NCI-H2227 treated with DMSO at 0.1 percent for 48 hours (cell line): ENCODE data around the gene MALAT1.
"Not testable (repeated sequence)": the region's sequence is repeated elsewhere in the genome, so short reads cannot be mapped to it uniquely, and the experiment has no call there.

Experiments
- DNase-seq: peaks from one replicate; lab custom pipeline; 2025; lab: John Stamatoyannopoulos, UW

The MALAT1 gene

DNA sequence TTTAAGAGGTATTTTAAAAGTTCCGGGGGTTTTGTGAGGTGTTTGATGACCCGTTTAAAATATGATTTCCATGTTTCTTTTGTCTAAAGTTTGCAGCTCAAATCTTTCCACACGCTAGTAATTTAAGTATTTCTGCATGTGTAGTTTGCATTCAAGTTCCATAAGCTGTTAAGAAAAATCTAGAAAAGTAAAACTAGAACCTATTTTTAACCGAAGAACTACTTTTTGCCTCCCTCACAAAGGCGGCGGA lies 193 bp upstream of the MALAT1 start:
- DNase-seq: no peak

DNA sequence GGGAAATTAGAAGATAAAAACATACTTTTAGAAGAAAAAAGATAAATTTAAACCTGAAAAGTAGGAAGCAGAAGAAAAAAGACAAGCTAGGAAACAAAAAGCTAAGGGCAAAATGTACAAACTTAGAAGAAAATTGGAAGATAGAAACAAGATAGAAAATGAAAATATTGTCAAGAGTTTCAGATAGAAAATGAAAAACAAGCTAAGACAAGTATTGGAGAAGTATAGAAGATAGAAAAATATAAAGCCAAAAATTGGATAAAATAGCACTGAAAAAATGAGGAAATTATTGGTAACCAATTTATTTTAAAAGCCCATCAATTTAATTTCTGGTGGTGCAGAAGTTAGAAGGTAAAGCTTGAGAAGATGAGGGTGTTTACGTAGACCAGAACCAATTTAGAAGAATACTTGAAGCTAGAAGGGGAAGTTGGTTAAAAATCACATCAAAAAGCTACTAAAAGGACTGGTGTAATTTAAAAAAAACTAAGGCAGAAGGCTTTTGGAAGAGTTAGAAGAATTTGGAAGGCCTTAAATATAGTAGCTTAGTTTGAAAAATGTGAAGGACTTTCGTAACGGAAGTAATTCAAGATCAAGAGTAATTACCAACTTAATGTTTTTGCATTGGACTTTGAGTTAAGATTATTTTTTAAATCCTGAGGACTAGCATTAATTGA lies 1.0 kb downstream of the MALAT1 start:
- peak; percentile 62 for DNase-seq

DNA sequence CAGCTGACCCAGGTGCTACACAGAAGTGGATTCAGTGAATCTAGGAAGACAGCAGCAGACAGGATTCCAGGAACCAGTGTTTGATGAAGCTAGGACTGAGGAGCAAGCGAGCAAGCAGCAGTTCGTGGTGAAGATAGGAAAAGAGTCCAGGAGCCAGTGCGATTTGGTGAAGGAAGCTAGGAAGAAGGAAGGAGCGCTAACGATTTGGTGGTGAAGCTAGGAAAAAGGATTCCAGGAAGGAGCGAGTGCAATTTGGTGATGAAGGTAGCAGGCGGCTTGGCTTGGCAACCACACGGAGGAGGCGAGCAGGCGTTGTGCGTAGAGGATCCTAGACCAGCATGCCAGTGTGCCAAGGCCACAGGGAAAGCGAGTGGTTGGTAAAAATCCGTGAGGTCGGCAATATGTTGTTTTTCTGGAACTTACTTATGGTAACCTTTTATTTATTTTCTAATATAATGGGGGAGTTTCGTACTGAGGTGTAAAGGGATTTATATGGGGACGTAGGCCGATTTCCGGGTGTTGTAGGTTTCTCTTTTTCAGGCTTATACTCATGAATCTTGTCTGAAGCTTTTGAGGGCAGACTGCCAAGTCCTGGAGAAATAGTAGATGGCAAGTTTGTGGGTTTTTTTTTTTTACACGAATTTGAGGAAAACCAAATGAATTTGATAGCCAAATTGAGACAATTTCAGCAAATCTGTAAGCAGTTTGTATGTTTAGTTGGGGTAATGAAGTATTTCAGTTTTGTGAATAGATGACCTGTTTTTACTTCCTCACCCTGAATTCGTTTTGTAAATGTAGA lies 1.7 kb downstream of the MALAT1 start:
- DNase-seq: no peak

DNA sequence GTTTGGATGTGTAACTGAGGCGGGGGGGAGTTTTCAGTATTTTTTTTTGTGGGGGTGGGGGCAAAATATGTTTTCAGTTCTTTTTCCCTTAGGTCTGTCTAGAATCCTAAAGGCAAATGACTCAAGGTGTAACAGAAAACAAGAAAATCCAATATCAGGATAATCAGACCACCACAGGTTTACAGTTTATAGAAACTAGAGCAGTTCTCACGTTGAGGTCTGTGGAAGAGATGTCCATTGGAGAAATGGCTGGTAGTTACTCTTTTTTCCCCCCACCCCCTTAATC lies 2.3 kb downstream of the MALAT1 start:
- no peak for DNase-seq

DNA sequence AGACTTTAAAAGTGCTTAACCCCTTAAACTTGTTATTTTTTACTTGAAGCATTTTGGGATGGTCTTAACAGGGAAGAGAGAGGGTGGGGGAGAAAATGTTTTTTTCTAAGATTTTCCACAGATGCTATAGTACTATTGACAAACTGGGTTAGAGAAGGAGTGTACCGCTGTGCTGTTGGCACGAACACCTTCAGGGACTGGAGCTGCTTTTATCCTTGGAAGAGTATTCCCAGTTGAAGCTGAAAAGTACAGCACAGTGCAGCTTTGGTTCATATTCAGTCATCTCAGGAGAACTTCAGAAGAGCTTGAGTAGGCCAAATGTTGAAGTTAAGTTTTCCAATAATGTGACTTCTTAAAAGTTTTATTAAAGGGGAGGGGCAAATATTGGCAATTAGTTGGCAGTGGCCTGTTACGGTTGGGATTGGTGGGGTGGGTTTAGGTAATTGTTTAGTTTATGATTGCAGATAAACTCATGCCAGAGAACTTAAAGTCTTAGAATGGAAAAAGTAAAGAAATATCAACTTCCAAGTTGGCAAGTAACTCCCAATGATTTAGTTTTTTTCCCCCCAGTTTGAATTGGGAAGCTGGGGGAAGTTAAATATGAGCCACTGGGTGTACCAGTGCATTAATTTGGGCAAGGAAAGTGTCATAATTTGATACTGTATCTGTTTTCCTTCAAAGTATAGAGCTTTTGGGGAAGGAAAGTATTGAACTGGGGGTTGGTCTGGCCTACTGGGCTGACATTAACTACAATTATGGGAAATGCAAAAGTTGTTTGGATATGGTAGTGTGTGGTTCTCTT lies 2.8 kb downstream of the MALAT1 start:
- DNase-seq: peak; percentile 39

DNA sequence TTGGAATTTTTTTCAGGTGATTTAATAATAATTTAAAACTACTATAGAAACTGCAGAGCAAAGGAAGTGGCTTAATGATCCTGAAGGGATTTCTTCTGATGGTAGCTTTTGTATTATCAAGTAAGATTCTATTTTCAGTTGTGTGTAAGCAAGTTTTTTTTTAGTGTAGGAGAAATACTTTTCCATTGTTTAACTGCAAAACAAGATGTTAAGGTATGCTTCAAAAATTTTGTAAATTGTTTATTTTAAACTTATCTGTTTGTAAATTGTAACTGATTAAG lies 3.4 kb downstream of the MALAT1 start:
- no peak for DNase-seq

DNA sequence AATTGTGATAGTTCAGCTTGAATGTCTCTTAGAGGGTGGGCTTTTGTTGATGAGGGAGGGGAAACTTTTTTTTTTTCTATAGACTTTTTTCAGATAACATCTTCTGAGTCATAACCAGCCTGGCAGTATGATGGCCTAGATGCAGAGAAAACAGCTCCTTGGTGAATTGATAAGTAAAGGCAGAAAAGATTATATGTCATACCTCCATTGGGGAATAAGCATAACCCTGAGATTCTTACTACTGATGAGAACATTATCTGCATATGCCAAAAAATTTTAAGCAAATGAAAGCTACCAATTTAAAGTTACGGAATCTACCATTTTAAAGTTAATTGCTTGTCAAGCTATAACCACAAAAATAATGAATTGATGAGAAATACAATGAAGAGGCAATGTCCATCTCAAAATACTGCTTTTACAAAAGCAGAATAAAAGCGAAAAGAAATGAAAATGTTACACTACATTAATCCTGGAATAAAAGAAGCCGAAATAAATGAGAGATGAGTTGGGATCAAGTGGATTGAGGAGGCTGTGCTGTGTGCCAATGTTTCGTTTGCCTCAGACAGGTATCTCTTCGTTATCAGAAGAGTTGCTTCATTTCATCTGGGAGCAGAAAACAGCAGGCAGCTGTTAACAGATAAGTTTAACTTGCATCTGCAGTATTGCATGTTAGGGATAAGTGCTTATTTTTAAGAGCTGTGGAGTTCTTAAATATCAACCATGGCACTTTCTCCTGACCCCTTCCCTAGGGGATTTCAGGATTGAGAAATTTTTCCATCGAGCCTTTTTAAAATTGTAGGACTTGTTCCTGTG lies 3.9 kb downstream of the MALAT1 start:
- peak; percentile 67 for DNase-seq

DNA sequence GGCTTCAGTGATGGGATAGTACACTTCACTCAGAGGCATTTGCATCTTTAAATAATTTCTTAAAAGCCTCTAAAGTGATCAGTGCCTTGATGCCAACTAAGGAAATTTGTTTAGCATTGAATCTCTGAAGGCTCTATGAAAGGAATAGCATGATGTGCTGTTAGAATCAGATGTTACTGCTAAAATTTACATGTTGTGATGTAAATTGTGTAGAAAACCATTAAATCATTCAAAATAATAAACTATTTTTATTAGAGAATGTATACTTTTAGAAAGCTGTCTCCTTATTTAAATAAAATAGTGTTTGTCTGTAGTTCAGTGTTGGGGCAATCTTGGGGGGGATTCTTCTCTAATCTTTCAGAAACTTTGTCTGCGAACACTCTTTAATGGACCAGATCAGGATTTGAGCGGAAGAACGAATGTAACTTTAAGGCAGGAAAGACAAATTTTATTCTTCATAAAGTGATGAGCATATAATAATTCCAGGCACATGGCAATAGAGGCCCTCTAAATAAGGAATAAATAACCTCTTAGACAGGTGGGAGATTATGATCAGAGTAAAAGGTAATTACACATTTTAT lies 4.6 kb downstream of the MALAT1 start:
- no peak for DNase-seq

DNA sequence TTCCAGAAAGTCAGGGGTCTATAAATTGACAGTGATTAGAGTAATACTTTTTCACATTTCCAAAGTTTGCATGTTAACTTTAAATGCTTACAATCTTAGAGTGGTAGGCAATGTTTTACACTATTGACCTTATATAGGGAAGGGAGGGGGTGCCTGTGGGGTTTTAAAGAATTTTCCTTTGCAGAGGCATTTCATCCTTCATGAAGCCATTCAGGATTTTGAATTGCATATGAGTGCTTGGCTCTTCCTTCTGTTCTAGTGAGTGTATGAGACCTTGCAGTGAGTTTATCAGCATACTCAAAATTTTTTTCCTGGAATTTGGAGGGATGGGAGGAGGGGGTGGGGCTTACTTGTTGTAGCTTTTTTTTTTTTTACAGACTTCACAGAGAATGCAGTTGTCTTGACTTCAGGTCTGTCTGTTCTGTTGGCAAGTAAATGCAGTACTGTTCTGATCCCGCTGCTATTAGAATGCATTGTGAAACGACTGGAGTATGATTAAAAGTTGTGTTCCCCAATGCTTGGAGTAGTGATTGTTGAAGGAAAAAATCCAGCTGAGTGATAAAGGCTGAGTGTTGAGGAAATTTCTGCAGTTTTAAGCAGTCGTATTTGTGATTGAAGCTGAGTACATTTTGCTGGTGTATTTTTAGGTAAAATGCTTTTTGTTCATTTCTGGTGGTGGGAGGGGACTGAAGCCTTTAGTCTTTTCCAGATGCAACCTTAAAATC lies 5.3 kb downstream of the MALAT1 start:
- no peak for DNase-seq

DNA sequence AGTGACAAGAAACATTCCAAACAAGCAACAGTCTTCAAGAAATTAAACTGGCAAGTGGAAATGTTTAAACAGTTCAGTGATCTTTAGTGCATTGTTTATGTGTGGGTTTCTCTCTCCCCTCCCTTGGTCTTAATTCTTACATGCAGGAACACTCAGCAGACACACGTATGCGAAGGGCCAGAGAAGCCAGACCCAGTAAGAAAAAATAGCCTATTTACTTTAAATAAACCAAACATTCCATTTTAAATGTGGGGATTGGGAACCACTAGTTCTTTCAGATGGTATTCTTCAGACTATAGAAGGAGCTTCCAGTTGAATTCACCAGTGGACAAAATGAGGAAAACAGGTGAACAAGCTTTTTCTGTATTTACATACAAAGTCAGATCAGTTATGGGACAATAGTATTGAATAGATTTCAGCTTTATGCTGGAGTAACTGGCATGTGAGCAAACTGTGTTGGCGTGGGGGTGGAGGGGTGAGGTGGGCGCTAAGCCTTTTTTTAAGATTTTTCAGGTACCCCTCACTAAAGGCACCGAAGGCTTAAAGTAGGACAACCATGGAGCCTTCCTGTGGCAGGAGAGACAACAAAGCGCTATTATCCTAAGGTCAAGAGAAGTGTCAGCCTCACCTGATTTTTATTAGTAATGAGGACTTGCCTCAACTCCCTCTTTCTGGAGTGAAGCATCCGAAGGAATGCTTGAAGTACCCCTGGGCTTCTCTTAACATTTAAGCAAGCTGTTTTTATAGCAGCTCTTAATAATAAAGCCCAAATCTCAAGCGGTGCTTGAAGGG lies 6.0 kb downstream of the MALAT1 start:
- DNase-seq: no peak

DNA sequence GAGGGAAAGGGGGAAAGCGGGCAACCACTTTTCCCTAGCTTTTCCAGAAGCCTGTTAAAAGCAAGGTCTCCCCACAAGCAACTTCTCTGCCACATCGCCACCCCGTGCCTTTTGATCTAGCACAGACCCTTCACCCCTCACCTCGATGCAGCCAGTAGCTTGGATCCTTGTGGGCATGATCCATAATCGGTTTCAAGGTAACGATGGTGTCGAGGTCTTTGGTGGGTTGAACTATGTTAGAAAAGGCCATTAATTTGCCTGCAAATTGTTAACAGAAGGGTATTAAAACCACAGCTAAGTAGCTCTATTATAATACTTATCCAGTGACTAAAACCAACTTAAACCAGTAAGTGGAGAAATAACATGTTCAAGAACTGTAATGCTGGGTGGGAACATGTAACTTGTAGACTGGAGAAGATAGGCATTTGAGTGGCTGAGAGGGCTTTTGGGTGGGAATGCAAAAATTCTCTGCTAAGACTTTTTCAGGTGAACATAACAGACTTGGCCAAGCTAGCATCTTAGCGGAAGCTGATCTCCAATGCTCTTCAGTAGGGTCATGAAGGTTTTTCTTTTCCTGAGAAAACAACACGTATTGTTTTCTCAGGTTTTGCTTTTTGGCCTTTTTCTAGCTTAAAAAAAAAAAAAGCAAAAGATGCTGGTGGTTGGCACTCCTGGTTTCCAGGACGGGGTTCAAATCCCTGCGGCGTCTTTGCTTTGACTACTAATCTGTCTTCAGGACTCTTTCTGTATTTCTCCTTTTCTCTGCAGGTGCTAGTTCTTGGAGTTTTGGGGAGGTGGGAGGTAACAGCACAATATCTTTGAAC lies 6.8 kb downstream of the MALAT1 start:
- no peak for DNase-seq

DNA sequence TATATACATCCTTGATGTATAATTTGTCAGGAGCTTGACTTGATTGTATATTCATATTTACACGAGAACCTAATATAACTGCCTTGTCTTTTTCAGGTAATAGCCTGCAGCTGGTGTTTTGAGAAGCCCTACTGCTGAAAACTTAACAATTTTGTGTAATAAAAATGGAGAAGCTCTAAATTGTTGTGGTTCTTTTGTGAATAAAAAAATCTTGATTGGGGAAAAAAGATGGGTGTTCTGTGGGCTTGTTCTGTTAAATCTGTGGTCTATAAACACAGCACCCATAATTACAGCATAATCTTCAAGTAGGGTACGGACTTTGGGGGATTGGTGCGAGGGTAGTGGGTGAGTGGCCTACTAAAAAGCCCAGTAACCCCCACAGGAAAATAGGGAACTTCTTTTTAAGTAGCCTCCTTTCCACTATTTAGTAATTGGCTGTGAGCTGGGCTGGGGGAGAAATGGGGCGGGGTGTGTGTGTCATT lies 7.5 kb downstream of the MALAT1 start:
- DNase-seq: no peak

DNA sequence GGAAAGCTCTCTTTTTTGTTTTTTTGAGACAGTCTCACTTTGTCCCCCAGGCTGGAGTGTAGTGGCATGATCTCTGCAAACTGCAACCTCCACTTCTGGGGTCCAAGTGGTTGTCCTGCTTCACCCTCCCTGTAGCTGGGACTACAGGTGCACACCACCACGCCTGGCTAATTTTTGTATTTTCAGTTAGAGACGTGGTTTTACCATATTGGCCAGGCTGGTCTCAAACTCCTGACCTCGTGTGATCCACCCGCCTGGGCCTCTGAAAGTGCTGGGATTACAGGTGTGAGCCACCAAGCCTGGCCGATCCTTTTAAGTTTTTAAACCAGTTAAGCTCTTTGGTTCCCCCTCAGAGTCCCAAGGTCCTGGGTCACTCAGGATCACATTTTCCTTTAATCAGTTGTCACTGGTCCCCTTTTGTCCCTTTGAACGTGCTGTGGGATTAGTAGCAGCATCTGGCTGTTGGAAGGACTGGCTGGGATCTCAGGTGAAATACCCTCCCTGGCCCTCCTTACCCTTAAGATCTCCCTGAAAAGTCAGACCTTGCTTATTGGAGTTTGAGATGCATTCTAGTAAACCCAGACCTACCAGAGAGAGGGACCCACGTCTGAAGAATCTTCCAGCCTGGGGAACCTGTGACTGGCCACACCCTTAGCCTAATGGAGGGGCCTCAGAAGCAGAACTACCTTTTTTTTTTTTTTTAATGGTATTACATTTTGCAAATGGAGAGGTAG lies 8.1 kb downstream of the MALAT1 start:
- no peak for DNase-seq

DNA sequence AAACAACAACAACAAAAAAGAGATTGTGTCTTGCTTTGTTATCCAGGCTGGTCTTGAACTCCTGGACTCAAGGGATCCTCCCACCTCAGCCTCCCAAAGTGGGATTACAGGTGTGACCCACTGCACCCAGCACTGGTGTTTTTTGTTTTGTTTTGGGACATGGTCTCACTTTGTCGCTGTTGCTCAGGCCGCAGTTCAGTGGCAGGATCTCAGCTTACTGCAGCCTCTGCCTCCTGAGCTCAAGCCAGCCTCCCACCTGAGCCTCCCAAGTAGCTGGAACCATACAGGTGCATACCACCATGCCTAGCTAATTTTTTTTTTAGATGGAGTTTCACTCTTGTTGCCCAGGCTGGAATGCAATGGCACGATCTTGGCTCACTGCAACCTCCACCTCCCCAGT lies 13.5 kb downstream of the MALAT1 start:
- DNase-seq: not testable (repeated sequence)

DNA sequence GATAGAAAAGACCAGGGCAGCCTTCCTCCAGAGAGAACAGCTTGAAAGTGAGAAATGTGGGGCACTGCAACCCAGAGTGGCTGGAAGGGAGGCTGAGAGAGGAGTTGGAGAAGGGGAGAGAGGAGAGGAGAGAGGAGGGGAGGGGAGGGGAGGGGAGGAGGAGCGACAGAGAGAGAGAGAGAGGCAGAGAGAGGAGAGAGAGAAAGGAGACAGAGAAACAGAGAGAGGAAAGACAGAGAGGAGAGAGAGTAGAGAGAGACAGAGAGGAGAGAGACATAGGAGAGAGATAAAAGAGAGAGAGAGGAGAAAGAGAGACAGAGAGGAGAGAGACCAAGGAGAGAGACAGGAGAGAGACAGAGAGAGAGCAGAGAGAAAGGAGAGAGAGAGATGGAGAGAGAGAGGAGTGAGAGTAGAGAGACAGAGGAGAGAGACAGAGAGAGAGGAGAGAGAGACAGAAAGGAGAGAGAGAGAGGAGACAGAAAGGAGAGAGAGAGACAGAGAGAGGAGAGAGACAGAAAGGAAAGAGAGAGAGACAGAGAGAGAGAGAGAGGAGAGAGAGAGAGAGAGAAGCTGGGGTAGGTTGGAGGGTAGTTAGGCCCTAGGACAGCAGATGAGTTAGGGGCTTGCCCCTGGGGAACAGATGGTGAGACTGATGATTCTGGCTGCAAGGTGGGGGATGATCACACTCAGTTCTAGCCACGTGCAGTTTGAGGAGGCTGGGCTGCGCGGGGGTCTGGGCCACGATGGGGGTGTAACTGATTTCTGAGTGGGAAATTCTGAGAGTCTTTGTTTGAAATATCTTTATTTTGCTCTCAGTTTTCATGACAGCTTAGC lies 17.5 kb downstream of the MALAT1 start:
- no peak for DNase-seq

DNA sequence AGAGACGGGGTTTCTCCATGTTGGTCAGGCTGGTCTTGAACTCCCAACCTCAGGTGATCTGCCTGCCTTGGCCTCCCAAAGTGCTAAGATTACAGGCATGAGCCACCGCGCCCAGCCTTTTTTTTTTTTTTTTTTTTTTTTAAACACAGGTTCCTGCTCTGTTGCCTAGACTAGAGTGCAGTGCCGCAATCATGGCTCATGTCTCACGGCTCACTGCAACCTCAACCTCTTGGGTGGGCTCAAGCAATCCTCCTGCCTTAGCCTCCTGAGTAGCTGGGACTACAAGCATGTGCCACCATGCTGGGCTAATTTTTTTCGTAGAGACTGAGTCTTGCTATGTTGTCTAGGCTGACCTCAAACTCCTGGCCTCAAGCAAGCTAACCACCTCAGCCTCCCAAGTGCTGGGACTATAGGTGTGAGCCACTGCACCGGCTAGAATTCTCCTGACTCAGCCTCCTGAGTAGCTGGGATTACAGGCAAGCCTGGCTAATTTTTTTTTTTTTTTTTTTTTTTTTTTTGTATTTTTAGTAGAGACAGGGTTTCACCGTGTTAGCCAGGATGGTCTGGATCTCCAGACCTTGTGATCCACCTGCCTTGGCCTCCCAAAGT lies 20.2 kb downstream of the MALAT1 start:
- not testable (repeated sequence) for DNase-seq

DNA sequence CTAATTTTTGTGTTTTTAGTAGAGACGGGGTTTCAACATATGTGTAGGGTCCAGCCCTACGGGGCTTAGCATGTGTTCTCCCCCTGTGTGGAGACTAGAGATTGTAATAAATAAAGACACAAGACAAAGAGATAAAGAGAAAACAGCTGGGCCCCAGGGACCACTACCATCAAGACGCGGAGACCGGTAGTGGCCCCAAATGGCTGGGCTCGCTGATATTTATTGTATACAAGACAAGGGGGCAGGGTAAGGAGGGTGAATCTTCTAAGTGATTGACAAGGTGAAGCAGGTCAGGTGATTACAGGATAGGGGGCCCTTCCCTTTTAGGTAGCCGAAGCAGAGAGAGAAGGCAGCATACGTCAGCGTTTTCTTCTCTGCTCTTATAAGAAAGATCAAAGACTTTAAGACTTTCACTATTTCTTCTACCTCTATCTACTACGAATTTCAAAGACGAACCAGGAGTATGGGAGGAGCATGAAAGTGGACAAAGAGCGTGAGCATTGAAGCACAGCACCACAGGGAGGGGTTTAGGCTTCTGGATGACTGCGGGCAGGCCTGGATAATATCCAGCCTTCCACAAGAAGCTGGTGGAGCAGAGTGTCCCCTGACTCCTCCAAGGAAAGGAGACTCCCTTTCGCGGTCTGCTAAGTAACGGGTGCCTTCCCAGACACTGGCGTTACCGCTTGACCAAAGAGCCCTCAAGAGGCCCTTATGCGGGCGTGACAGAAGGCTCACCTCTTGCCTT lies 23.1 kb downstream of the MALAT1 start:
- DNase-seq: peak; percentile 45
